GM21825 (cell line): ENCODE measurements around the gene TRIM47.
A peak's percentile ranks its signal among the peaks of the same experiment; 100 is the strongest.

ENCODE experiments used
- ATAC-seq: cut with Tn5 transposase; IDR thresholded peaks from one replicate; pipeline ENCODE4 v1.9.1; 2021; ENCODE audit warnings: mild to moderate bottlenecking, moderate library complexity; ENCODE audit not compliant: unreplicated experiment

TRIM47 gene

DNA sequence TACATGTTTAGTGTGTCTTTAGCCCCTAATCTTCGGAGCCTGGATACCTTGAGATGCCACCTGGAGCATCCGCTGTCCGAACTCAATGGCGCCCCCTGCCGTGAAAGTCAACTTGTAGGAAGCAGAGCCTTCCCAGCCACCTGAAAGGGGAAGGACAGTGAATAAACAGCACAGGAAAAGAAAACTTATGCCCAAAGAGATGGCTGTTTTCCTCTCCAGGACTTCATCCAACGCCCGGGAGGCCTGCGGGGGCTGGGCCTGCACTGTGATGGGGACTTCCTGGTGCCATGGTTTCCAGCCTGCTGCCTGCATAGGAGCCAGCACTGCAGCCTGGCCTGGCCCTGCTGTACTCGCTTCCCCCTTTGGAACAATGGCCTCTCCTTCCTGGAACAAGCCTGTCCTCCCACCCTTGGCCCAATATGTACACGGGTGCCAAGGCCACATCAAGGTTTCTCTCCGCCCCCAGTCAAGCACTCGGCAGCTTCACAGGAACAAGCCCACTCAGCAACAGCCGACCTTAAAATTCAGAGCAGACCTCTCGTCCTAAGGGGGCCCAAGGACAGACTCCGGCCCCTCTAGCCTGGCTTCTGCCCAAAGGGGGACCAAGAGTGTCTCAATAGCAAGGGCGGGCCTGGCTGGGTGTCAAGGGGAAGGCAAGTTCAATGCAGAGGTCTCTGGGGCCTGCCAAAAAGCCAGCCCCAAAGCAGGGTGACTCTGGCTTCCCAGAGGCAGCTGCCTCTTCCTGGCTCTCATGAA is 29.7 kb downstream of the TRIM47 start:
- ATAC-seq = no peak

DNA sequence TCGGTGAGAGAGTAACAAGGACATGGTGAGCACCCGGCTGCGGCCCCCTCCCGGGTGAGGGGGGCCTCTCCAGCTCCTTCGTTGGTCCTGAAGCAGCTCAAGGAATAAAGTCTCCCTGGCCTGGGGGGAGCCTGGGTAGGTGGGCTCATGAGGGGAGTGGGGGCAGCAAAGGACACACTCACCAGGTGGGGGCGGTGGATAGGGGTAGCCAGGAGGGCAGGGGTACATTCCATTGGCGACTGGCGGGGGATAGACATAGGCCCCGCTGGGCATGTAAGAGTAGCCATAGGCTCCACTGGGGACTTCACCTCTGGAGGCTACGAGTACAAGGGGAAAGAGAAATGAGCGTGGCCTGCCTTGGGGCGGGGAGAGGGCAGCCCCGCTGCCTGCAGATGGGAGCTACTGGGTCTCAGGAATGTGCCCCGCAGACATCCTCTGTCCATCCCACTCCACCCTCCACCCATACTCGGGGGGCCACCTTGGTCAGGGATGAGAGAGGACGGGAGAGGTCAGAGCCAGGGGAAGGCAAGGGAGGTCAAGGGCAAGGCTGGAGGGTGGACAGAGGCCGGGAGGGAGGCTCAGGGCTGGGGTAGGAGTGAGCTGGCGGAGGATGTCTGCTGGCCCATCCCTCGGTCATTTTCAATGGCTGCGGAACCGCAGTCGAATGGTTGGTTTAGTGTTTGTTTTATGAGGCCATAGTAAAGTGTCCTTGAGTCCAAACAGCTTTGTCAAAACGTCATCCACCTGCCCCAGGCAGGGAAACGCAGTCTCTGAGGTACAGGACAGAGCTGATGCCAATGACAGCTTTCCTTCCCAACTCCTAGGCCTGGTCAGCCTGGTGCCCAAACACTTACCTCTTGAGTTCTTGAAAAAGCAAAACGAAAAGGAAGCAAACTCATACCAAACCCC is 30.5 kb downstream of the TRIM47 start:
- no peak for ATAC-seq

DNA sequence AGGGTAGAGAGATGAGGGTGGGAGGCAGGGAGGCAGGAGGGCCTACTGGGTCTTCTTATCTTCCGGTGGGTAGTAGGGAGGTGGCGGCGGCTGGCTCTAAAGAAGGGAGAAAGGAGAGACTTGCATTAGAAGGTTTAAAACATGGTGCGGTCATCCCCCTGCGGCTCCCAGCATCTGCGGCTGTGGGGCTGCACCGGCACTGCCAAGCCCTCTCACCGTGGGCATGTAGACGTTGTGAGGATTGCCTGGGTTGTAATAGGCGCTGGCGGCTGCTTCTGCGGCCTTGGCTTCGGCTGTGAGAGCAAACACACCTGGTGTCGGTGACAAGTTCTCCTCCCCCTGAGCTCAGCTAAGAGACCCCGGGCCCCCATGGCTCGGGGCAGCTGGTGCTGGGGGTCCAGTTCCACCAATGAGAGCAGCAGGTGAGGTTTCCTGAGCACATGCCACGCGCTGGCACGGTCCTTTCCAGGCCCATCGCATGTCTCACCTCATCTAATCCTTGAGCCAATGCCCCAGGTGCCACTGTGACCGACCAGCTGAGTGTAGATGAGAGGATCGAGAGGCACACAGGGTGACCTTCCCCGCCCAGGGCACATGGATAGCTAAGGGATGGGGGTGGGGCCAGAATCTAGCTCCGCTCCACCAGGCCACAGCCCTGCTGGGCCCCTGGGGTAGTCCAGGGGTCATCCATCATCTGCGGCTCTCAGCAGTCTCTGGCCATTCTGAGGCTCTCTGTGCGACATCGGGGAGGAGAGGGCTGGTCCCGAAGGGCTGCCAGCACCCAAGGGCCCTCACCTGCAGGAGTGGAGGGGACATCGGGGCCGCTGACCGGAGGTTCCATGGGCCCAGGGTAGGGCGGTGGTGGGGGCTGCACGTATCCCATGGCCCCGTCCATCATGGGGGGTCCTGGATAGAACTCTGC is 31.4 kb downstream of the TRIM47 start:
- no peak for ATAC-seq

DNA sequence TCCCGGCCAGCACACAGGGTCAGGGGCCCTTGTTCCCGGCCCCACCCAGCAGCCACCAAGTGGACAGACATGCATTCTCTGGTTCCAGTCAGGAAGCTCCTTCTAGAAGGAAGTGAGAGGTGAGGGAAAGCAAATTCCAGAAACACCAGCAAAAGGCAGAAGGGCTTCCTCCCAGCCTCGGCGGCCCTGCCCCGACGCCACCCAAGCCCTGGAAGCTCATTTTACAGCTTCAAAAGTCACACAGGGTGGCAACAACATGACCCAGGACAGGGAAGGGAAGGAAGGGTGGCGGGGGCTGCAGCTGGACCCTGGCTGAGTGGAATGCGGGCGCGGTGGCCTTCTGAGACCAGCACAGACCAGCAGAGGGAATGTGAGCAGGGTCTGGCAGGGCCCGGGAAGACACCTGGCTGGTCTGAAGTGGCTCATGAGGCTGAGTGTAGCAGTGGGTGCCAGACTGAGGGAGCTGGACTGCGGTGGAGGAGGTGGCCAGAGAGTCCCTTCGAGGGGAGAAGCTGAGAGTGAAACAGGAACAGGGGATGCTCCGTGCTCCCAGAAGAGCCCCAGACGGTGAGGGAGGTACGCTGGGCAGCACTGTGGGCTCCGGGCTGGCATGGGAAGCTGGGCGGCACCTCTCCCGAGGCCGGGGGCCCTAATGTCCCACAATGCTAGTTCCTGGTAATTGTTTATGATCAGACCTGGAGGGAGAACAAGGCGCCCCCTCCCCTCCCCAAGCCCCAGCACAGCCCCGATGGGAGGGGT is 32.3 kb downstream of the TRIM47 start:
- no peak for ATAC-seq

DNA sequence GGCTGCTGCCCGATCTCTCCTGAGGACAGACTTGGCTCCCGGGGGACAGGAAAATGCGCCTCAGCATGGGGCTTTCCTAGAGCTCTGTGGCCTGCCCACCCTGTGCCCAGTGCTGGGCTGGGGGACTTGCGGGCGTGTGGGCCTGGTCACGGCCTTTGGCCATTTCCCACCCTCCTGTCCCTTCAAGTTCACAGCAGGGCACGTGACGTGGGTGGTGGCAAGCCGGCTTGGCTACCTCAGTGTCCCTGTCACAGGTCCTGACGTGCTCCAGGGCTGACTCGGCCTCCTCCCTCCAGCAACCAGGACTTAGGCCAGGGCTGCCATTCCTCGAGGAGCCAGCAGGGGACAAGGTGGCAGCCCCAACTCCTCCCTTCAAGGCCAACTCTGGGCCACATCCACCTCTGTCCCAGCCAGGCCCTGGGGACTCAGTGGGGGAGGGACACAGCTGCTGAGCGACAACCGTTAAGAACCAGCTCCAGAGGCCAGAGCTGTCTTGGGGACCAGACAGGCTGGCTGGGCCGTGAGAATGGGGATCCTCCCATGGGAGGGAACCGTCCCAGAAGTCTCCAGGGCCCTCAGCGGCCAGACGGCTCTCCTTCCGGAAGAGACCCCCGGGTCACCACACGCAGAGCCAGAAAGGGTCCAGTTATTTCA is 33.2 kb downstream of the TRIM47 start:
- peak; percentile 66 for ATAC-seq

DNA sequence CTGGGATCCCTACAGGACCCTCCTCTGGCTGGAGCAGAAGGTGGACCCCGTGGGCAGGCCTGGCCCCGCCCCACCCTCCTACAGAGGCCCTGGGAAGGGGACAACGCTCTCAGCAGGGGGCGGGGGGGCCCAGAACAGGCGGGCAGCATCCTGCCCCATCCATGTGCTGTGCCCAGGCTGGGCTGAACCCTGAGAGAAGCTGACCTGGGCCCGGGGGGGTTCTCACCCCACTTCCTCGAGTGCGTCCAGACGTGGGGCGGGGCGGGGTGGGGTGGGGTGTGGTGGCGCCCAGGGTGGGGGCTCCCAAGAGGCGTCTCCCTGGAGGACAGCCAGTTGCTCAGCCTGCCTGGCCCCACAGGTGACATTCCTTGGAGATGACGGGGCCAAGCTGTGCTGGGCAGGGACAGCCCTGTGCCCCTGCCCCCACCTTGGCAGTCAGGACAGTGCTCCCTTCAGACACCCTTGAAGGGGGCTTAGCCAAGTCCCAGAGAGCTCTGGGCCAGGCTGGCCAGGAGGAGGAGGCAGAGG is 33.8 kb downstream of the TRIM47 start:
- ATAC-seq = no peak

DNA sequence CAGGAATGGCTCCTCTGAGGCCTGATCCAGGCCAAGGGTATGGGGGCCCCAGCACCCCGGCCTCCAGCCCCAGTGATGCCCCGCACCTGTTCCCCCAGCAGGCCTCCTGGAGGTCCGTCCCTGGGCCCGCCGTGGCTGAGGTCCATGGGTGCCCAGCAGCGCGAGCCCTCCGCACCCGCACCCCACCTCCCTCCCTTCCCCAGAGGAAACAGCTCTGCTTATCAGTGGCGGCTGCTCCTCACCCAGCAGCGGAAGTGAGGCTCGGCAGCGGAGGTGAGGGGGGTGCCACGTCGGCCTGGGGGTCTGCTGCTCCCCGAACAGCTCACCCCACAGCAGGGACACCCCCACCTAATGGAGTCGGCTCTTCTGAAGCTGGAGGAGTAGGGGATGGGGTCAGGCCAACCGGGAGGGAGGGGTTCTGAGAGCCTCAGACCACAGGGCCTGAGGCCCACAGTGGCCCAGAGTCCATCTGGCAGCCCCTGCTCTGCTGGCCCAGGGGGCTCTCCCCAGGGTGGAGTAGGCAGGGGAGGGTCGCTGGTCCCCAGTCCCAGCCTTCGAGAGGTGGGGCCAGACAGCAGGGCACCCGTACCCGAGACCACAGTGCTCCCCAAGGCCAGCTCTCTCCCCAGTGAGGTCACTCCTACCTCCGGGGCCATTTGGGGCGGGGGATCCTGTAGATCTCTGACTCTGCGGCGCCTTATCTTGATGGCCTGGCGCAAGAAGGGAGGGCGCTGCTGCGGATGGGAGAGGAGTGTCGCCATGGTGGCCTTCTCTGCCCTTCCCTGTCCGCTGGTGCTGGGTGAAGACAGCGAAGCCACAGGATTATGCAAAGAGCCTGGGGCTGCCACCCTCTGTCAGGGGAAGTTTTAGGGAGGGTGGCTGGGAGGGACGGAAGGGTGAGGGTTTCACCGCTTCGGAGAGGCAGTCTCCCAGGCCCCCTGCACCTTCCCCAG is 34.5 kb downstream of the TRIM47 start, which contains the start of gene UNC13D:
TSS of gene UNC13D (minus strand) at position 828 of the 953 bp plus-strand sequence. CDS start at position 761, 67 bp downstream.
- no peak for ATAC-seq

DNA sequence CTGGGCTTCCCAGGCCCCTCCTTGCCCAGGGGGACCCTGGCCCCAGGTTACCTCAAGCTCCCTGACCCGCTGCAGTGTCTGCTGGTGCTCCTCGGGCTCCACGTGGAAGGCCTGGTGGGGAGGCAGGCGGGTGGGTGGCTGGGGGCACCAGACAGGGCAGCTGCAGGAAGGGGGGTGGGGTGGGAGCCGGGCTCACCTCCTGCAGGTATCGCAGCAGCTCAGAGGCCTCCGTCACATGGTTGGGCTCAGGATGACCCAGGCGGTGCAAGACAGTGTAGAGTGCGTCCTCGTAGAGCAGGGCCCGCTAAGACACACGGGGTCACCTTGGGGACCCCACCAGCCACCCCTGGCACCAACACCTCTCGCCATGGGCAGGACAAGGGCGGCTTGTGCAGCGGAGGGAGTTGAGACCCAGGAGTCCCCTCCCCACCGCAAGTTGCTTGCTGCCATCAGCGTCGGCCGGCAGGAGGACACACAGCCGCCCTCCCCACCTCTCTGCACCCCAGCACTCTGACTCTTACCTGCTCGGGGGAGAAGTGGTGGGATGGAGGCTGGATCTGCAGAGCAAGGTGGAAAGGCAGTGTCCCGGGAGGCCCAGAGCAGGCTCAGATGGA is 35.3 kb downstream of the TRIM47 start:
- no peak for ATAC-seq

DNA sequence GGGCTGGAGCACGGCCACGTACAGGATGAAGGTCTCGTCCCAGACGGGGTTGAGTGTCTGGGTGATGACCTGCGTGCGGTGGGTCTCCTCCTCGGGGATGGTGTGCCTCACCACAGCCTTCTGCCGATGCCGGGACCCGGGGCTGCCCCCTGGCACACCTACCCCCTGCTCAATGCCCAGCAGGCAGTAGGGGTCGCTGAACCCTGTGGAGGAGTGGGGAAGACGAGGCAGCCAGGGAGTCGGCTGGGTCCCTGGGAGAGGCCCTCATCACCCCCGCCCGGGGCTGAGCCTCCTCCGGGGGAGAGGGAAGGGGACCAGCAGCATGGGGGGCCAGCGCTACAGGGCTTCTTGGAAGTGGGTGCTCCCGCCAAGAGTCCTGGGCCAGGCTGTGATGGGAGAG is 36.0 kb downstream of the TRIM47 start:
- ATAC-seq = no peak

DNA sequence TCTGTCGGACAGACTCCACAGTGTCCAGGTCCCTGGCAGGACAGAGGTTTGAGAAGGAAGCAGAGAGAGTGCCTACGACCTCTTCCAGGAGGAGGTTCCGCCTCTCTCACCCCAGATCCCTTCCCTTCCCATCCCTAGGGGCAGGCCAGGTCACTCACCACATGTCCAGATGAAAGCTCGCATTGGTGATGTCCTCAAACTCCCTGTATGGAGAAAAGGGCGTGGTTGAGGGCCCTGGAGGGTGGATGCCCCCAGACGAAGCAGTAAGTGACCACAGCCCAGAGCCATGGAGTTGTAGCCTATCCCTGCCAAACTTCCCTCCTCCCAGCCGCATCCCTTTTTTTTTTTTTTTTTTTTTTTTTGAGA is 37.6 kb downstream of the TRIM47 start:
- no peak for ATAC-seq

DNA sequence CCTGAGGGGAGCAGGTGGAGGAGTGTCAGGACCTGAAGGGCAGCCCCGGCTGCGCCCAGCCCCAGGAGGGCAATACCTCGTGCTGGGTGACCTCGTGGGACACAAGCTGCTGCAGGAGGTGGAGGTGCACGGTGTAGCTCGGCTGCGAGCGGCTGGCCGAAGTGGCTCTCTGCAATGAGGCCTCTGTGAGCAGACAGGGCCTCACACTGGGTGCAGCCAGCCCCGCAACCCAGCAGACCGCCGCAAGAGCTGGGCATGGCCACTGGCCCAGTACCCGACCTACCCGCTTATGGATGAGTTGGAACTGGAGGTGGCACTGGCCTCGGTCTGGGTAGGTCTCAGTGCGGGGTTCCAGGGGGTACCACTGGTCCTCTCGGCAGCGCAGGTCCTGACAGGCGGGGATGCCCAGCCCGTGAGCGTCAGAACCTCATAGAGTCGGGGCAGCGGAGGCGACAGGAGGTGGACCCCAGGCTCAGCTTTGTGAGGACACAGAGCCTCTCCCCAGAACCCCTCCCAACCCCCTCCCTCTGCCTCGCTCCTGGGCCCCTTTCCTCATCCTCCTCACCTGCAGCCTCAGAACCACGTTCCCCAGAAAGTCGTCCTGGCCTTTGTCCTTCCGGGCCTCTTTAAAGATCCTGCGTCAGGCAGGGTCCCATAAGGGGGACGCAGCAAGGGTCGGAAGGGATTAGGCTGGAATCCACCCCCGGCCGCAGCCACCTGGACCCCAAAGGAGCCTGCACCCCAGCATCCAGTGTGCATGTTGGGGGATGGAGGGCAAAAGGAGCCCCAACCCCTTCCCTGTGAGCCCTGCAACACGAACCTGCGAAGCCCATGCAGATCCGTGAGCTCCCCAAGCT is 38.2 kb downstream of the TRIM47 start:
- no peak for ATAC-seq

DNA sequence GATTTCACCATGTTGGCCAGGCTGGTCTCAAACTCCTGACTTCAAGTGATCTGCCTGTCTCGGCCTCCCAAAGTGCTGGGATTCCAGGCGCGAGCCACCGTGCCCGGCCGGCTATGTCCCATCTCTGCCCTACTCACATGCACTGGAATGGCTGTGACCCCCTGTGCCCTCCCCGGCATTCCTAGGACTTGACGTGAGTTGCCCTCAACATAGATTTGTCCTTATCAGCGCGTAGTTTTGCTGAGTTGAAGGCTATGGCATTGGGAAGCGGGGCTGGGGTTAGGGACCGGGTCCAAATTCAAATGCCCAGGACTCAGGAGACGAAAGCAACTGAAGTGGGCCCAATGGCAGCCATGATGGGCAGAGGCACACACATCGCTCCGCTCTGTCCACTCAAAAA is 40.0 kb downstream of the TRIM47 start:
- no peak for ATAC-seq

DNA sequence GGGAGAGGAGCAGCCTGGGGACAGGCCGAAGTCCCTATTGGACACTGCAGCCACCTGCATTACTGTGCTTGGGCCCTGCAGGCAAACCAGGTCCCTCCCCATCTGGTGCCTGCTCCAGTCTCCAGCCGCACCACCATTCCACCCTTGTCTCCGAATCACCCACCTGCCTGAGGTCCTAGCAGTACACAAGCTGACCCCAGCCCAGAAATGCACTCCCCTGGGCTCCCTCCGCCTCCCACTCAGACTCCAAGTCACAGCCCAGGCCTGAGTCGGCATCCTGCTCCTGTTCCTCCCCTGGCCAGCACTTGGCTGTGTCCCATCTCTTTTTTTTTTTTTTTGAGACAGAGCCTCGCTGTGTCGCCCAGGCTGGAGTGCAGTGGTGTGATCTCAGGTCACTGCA is 40.5 kb downstream of the TRIM47 start:
- ATAC-seq = no peak

DNA sequence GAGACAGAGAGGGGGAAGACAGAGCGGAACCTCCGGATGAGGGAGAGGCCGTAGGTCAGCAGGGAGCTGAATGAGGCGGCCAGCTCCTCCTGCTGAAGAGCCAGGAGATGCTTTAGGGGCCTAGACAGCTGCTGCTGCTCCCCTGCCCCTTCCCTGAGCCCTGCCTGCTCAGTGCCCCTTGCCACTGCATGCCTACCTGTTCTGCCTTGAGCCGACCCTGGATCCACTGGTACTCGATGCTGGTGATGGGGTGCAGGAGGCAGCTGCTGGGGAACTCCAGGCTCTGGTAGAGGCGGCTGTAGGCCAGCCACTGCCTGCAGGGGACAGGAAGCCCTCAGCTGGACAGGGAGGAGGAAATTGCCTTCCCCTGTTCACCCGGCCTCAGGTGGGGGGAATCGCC is 41.8 kb downstream of the TRIM47 start:
- ATAC-seq = no peak

DNA sequence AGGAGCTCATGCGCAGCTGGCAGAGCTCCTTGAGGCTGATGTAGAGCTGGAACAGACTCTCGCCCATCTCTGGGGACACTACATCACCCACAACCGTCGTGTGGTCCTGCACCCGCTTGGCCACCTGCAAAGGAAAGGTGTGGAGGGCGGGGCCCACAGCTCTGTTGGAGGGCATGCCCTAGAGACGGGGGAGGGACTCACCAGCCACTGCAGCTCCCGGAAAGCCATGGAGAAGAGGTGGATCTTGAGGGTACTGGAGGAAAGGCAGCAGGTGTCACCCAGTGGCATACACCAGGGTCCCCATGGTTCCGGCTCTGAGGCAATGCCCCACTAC is 42.8 kb downstream of the TRIM47 start:
- no peak for ATAC-seq

DNA sequence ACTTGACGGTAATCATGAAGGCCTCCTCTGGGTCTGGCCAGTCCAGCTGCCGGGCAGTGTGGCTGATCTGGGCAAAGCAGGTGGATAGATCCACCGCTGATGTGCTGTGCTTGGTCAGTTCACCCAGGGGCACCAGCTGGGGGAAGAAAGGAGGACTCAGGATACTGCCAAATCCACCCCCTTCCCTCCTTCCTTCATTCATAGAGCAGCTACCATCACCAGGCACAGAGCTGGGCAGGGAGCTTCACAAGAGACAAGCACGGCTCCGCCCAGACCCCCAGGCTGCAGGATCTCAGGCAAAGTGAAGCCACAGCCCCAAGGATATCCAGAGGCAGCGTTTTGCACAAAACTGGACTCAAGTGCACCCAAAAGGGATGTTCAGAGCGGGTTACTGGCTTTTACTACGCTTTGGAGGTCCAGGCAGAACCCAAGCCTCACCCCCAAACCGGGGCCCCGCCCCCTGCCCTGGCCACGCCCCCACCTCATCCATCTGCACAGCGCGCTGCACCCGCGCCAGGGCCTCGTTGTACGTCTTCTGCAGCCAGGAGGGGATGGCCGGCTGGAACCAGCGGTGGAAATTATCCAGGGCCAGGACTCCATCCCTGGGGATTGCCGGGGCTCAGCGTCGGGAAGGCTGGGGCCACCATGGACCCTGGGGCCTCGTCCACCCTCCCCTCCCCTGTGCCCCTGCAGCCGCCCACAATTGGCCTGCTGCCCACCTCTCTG is 43.3 kb downstream of the TRIM47 start:
- no peak for ATAC-seq
